GM19240 (cell line): ENCODE results near the gene SEZ6L.

Experiments
- DNase-seq: peaks from one replicate; pipeline ENCODE4 v3.0.0; 2011; ENCODE audit warnings: low spot score; ENCODE audit not compliant: insufficient read length

The SEZ6L gene

DNA sequence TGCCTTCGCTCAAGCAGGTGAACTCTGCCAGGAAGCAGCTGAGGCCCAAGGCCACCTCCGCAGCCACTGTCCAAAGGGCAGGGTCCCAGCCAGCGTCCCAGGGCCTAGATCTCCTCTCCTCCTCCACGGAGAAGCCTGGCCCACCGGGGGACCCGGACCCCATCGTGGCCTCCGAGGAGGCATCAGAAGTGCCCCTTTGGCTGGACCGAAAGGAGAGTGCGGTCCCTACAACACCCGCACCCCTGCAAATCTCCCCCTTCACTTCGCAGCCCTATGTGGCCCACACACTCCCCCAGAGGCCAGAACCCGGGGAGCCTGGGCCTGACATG, 123.4 kb downstream of the SEZ6L start:
- DNase-seq, result no peak

DNA sequence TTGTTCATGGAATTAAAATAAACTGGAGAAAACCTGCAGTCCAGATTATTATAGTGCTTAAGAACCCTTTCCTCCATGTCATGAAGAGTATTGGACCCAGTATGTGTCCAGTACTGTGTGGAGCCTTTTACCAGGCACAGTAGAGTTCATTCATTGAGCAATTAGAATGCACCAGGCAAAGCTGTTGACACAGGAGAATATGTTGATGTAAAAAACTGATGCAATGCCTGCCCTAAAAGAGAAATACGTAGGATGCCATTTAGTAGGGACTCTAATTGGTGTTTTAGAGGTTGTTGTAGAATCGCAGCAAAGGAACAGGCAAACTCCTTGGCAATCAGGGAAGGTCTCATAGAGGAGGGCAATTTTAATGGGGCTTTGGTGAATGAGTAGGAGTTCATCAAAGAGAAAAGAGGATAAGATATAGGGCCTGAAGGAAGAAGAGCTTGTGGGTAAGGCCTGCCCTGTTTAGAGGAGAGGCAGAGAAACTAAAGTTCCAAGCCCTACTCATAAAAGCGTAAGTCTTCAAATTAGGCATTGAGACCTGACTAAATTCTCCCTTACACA, 126.4 kb downstream of the SEZ6L start:
- DNase-seq, result no peak

DNA sequence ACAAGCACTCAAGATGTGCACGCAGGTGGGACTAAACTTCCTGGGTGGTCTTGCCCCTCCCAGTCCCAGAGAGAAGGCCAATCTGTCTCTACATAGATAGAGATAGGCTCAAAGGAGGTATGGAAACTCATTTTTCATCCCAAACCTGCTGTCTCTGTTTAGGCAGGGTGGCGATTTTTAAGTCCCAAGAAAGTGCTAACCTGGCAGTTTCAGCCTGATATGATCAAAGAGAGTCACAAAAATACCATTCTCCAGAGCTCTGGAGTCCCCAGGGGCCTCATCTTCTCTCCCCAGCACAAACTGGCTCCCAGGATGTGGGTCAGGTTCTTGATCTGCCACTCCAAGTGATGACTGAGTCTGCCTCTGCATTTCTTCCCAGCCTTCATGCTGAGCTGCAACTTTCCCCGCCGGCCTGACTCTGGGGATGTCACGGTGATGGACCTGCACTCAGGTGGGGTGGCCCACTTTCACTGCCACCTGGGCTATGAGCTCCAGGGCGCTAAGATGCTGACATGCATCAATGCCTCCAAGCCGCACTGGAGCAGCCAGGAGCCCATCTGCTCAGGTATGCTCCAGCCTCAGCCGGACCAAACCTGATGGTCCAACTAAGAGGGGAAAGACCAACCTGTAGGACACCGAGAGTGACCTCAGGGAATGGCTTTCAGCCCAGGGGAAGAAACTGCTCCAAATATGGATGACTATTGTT, 129.5 kb downstream of the SEZ6L start:
- no peak for DNase-seq

DNA sequence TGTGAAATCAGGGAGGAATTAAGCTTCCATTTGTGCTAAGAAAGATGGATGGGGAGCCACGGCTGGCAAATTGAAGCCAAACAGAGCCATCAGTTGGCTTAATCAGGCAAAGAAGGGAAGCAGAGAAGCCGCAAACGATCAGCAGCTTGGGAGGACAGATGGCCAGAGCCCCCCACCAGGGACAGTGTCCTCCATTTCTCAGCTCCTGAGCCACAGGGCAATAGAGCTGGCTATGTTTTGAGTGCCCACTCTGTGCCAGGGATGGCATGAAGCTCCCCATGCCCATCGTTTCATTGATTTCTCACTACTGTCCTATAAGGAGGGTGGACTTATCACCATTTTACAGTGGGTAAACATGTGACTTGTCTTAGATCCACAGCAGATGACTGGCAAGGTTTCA, 133.5 kb downstream of the SEZ6L start:
- DNase-seq, result no peak

DNA sequence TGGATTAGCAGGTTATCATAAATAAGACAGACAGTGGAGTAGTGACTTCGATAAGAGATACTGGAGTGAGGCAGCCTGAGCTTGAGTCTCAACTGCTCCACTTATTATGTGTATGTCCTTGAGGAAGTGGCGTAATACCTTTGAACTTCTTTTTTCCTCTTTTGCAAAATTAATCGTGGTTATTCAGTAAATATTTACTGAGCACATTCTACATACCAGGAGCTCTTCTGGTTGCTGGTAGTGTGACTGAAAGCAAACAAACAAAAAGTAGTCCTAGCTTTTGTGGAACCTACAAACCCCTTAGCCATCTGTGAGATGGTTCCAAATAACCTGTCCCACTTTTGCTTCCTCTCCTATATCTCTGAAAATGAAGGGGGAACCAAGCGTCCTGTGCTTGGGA, 134.2 kb downstream of the SEZ6L start:
- DNase-seq, result no peak

DNA sequence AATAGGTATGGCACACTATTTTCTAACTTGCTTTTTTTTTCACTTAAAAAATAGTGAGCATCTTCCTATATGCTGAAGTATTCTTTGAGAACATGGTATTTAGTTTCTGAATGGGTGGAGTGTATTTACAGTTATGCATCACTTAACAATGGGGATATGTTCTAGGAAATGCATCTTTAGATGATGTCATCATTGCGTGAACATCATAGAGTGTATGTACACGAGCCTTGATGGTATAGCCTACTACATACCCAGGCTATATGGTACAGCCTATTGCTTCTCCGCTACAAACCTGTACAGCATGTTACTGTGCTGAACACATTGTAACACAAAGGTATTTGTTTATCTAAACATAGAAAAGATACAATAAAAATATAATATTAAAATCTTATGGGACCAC, 135.5 kb downstream of the SEZ6L start:
- DNase-seq, result no peak

DNA sequence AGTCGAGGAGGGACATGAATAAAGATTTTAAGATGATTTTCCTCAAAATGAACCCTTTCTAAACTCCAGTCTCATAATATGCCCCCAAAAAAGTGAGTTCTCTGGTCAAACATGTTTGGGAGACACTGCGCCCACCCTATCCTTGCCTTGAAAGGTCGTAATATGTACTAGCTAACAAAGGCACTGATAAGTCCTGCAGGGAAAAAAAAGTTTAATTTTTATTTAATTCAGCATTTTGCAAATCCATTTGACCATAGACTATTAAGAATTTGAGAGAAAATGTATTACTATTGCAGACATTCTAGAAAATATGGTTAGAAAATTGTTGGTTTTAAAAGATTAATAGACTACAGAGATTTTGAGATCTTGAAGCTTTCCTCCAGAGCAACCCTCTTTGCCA, 139.2 kb downstream of the SEZ6L start:
- DNase-seq, result no peak

DNA sequence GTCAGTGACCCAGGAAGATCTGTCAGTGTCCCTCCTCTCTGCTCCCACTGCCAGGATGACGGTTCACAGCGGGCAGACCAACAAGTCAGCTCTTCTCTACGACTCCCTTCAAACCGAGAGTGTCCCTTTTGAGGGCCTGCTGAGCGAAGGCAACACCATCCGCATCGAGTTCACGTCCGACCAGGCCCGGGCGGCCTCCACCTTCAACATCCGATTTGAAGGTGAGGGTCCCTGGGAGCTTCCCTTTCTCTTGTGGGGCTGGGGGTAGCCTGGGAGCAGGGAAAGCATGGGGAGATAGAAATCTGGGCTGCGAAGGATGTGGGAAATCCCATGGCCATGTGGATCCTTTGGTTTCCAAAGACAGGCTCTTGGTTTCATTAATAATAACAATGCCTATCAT, 141.4 kb downstream of the SEZ6L start:
- DNase-seq, result no peak

DNA sequence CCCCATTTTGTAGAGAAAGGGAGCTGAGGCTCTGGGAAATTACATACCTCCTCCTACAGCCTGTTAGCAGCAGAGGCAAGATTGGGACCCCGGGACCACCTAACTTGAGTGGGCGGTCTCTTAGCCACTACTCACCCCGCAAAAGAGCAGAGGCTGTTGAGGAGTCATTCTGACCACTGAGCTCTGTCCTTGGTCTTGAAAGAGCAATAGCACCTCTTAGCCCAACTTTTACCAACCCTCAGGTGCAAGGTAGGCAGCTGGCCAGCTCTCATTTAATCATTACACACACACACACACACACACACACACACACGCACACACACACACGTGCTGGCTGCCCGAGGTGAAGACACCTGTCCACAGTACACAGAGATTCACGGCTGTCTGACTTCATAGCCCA, 144.0 kb downstream of the SEZ6L start:
- no peak for DNase-seq

DNA sequence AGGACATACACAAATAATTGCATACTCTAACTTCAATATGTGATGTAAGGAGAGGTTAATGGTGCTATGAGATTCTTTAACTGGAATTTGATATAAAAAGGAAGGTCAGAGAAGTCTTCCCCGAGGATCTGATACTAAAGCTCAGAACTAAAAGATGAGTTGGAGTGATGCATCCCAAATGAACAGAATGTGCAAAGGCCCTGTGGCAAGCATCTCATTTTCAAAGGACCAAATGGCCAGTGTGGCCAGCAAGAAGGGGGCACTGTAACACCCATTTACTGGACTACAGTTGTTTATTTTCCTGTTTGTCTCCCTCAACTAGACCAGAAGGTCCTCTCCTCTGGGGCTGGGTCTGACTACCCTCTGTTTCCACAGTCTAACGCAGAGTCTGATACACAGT, 144.9 kb downstream of the SEZ6L start:
- no peak for DNase-seq

DNA sequence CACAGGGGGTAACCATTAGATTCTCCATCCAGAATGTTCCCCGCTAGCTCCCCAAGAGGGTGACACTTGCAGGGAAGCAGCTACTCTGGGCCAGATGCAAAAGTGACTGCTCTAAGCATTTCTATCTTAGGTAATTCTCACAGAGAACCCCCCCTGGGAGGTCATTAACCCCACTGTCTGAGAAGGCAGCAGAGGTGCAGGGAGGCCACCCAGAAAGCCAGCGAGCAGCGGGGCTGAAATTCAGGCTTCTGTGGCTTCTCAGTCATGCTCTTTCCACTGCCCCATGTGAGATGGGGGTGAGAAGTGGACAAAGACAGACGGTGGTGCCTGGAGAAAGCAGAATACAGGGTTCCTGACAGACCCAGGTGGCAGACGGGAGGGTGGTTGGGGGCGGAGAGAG, 145.4 kb downstream of the SEZ6L start:
- no peak for DNase-seq

DNA sequence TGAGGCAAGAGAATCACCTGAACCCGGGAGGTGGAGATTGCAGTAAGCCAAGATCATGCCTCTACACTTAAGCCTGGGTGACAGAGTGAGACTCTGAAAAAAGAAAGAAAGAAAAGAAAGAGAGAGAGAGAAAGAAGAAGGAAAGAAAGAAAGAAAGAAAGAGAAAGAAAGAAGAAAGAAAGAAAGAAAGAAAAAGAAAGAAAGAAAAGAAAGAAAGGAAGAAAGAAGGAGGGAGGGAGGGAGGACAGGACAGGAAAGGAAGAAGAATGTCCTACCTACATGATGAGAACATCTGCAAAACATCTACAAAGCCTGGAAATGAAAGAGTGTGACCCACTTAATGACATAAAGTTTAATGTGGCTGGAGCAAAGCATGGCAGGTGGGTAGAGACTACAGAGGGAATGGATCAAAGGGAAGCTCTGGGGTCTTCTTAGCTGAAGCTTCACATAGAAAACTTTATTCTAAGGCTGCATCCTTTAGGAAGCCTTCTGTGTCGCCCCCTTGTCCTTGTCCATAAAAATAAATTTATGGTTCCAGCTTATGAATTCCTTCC, 147.5 kb downstream of the SEZ6L start:
- no peak for DNase-seq

DNA sequence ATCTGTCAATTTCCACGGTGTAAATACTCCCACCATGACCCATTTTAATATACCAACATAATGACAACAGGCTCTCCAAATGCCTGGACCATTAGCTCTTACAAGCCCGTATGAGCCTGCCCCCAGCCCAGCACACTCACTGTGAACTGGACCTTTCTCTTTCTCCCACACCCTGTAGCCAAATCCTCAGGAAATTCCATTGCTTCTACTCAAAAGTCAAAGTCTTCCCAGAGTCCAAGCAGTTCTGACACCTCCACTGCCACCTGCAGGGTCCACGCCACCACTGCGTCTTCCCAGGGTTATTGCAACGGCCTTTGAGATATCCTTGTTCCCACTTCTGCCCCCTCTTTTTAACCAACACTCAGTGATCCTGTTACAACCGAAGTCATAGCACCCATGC, 149.7 kb downstream of the SEZ6L start:
- no peak for DNase-seq

DNA sequence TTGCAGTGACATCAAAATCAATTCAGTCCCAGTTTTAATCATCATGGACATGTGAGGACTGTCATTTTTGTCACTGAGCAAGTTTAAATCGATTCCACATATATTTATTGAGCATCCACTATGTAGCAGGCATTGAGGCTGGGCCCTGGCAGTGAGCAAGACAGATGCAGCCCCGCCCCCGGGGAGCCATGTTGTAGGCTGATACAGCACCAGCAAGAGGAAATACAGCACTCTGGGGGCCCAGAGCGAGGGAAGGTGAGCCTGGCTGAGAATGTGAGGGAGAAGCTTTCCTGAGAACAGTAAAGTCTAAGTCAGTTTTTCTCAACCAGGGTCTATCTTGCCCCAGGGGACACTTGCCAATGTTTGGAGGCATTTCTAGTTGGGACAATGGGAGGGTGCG, 151.2 kb downstream of the SEZ6L start:
- no peak for DNase-seq

DNA sequence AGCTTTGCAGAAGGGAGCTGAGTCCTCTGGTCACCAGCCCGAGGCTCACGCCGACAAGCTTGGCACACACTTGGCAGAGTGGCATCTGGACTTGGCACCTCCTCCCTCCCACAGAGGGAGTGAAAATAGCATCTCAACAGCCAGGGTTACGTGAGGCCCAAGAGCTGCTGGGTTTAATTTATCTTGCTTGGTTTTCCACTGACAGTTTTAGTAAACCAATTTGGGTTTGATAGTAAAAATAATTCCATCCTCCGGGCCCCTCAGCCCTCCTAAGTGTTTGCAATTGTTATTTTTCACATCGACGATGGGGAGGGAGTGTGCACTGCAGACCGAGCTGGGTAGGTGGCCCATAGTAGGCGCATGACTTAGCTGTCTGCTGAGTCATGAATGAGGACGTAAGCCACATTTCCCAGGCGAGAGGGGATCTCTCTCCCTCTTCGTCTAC, 152.2 kb downstream of the SEZ6L start:
- no peak for DNase-seq

DNA sequence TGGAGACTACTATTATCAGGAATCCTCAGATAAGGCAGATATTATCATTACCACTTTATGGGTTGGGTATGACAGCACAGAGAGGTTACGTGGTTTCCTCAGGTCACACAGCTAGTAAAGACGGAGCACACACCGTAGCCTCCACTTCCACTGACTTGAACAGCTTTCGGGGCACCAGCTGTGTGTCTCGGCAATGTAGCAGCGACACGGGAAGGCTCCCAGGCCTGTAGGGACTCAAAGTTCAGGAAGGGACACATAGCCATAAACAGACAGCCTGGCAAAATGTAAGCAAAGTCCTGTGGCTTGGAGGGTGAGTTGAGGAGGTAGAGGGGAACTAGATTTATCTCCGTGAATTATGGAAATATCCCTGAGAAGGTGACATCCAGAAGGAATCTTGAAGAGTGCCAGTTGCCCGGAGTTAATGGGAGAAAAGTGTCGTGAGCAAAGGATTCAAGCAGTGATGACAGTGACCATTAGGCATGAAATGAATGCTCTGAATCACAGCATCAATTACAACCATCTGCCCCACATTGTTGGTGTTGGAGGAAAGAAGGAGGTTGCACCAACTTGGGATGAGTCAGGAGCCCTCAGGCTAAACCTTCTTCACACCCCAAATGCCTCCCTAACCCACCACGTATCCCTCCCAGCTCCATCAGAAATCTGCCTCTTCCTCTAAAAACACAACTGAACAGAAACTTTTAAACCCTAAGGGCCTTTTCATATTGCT, 153.1 kb downstream of the SEZ6L start:
- no peak for DNase-seq

DNA sequence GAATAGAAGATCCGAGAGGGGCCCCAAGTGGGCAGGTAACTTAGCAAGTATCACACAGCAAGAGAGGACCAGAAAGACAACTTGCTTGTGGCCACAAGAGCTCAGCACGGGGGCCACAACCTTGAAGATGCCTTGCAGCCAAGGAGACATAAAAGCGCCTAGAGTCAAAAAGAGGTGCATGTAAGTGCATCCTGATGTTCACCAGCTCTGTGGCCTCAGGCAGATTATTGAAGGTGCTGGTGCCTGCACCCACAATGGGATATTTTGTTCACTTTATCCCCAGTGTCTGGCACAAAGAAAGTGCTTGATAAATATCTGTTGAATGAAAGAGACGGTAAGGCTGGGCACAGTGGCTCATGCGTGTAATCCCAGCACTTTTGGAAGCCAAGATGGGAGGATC, 153.8 kb downstream of the SEZ6L start:
- no peak for DNase-seq

DNA sequence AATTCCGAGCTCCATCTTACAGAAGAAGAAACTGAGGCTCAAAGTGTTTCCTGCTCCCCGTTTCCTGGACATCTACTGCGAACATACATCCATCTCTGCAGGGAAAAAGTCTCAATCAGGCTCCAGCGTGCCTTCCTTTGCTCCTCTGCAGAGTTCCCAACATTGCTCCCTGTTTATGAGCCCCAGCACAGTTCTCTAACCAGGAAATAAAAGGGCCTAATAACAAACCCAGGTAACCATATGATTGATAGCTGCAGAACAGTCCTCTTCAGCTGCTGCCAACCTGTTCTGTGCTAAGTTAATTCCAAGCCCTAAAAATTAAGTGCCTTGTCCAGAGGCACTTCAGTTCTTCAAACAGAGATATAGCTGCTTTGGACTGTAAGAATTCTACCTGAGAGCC, 154.9 kb downstream of the SEZ6L start:
- DNase-seq, result no peak

DNA sequence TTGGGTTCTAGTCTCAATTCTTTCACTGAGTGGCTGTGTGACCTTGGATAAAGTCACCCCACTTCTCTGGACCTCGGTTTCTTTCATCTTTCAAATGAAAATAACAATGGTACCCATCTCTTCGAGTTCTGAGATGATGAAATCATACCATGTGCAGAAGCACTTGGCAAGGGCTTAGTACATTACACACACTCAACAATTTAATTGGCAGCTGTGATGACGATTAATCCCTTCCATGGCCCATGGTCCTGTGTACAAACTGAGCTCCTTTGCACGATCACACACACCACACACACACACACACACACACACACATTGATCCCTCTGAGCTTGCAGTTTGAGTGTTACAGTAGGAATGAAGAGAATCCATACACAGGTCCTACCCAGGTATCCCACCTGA, 156.4 kb downstream of the SEZ6L start:
- no peak for DNase-seq

DNA sequence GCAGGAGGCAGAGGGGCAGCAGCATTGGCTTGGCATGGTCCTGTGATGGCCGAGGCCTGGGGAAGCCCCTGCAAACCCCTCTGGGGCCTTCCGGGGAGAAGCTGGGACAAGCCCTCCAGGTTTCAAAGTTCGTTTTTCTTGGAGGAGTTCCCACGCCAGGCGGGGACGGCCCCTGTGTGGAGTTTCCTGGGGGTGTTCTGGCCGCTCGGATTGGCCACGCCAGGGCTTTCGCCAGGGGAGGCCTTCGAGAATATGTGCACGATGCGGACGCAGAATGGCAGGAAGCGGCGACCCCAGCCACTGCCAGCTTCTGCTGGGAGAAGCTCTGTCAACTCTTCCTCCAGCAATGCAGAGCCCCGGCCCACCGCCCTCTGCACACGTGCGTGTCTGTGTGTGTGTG, 157.5 kb downstream of the SEZ6L start:
- DNase-seq, result no peak

DNA sequence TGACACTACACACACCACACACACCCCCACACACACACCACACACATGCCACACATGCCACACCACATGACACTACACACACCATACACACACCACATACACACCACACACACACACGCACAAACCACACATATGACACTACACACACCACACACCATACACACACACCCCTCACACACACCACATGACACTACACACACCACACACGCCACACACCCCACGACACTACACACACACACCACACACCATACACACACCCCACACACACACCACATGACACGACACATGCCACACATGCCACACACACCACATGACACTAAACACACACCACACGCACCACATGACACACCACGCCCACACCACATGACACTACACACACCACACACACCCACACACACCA, 158.0 kb downstream of the SEZ6L start:
- no peak for DNase-seq

DNA sequence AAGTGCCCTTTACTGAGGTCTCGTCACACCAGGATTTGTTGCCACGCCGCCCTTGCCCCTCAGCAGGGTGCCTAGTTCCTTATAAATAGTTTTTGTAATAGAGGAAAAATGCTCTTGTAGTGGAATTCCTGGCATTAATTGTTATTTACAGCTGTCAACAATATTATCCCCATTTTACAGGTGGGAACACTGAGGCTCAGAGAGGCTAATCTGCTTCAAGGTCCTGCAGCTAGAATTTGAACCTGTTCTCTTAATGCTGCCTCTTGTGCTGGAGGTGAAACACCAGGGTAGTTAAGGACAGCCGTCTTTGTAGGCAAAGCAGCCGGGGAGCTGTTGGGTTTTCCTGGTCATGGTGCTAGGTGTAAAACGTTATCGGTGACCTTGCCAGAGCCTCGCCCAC, 159.0 kb downstream of the SEZ6L start:
- DNase-seq, result no peak
